Esophagus muscularis mucosa (tissue), 4 donors: ENCODE results near the gene EXOSC7.

Experiments
- EP300 ChIP-seq: sonication (generic); formaldehyde crosslinking; IDR thresholded peaks from one replicate; pipeline ENCODE4 v1.6.1; 2017; ENCODE audit warnings: antibody characterized with exemption
- POLR2A ChIP-seq: fragments of 450-650 bp; IDR thresholded peaks from one replicate; pipeline ENCODE4 v1.6.1; 2017; ENCODE audit warnings: antibody characterized with exemption, moderate library complexity, mild to moderate bottlenecking, low read depth
- TF ChIP-seq, protein P1 (sequence below), 3 experiments: fragments of 200-600 bp in 2 of 3; fragments of 450-650 bp in 1 of 3; sonication (generic) in 2 of 3; IDR thresholded peaks; one replicate each; pipeline ENCODE4 v1.5.1; 2017 to 2019; ENCODE audit warnings: antibody characterized with exemption in 3 of 3, mild to moderate bottlenecking in 2 of 3, moderate library complexity in 1 of 3

- TF ChIP-seq, protein P1, sequence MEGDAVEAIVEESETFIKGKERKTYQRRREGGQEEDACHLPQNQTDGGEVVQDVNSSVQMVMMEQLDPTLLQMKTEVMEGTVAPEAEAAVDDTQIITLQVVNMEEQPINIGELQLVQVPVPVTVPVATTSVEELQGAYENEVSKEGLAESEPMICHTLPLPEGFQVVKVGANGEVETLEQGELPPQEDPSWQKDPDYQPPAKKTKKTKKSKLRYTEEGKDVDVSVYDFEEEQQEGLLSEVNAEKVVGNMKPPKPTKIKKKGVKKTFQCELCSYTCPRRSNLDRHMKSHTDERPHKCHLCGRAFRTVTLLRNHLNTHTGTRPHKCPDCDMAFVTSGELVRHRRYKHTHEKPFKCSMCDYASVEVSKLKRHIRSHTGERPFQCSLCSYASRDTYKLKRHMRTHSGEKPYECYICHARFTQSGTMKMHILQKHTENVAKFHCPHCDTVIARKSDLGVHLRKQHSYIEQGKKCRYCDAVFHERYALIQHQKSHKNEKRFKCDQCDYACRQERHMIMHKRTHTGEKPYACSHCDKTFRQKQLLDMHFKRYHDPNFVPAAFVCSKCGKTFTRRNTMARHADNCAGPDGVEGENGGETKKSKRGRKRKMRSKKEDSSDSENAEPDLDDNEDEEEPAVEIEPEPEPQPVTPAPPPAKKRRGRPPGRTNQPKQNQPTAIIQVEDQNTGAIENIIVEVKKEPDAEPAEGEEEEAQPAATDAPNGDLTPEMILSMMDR (IDR thresholded peaks at IDR 0.05), result no peak
- TF ChIP-seq EP300 (no peak), POLR2A (no peak)
Measured at GRCh38 chr3:45016916-45017315, 40.9 kb downstream of the EXOSC7 start.
